Heart left ventricle (tissue), 13 donors: Measurements from ENCODE around the gene STAG3.

Experiments
- POLR2A ChIP-seq, 2 donors: fragments of 450-650 bp; IDR thresholded peaks; one replicate each; pipeline ENCODE4 v1.6.1; 2017; ENCODE audit warnings: antibody characterized with exemption in 2 of 2, mild to moderate bottlenecking in 2 of 2, moderate library complexity in 2 of 2
- TF ChIP-seq, protein P1 (sequence below), 12 donors: fragments of 200-600 bp; sonication (generic) in 4 of 12; IDR thresholded peaks; one replicate each; pipeline versions ENCODE4 v1.5.0 to v1.8.0; 2018 to 2022; ENCODE audit warnings: antibody characterized with exemption in 12 of 12, mild to moderate bottlenecking in 5 of 12
- donor health status: ischemic (EF 13 %, LVEDD 7.1; RV severe dilation, severe dysfunction).
- donor health status: DM: no; HTN: yes; CAD: no.
- donor health status: DM: no; HTN: no; CAD: no.
- donor health status: ischemic (EF 25% LVEDD 6.9; RV normal size, moderate dysfunction).
- donor health status: ischemic (EF 25% LVEDD 5.7; RV mildly dilated, moderate dysfunction).
- donor health status: ischemic (EF 35%, LVEDD 5.7; RV mildly dilated, moderate dysfunction).
- donor health status: nonischemic (EF 11% LVEDD 7.7; RV severe dilation, severe dysfunction).
- donor health status: DM: yes; HTN: yes; CAD: no.
- donor health status: PGD.
- donor health status: ischemic (EF 29% LVEDD 5.4; RV normal size, mild dysfunction).
- donor health status: nonischemic (EF 23%, LVEDD 6.1; RV moderate dilation, normal function).

DNA sequence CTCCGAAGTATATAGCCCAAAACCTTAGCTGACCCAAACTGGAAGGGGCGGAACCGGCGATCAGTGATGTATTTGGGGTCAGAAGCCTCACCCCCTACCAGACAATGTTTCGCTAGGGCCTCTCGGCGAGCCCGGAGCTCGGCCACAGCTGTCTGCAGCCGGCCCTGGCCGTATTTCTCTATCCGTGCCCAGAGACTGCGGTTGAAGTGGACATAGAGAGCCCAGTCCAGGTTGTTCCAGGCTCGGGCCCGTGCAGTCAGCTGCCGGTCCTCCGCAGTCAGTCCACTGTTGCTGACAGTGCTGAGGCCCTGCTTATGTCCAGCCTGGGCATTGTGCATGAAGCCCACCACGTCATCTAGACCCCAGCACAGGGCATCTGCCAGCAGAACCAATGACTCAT is 17.7 kb upstream of the STAG3 start:
- TF ChIP-seq, protein P1, sequence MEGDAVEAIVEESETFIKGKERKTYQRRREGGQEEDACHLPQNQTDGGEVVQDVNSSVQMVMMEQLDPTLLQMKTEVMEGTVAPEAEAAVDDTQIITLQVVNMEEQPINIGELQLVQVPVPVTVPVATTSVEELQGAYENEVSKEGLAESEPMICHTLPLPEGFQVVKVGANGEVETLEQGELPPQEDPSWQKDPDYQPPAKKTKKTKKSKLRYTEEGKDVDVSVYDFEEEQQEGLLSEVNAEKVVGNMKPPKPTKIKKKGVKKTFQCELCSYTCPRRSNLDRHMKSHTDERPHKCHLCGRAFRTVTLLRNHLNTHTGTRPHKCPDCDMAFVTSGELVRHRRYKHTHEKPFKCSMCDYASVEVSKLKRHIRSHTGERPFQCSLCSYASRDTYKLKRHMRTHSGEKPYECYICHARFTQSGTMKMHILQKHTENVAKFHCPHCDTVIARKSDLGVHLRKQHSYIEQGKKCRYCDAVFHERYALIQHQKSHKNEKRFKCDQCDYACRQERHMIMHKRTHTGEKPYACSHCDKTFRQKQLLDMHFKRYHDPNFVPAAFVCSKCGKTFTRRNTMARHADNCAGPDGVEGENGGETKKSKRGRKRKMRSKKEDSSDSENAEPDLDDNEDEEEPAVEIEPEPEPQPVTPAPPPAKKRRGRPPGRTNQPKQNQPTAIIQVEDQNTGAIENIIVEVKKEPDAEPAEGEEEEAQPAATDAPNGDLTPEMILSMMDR (IDR thresholded peaks at IDR 0.05), result no peak
- TF ChIP-seq POLR2A (IDR thresholded peaks at IDR 0.05), result no peak
